Activated CD8-positive, alpha-beta memory T cell treated with anti-CD3 and anti-CD28 coated beads for 4 hours (primary cell): ENCODE results near the gene SEPTIN1.

Experiments used
- DNase-seq, 2 donors: peaks; one replicate each; pipeline ENCODE4 v3.0.0-alpha.2; 2020; ENCODE audit warnings: low read depth in 2 of 2

The SEPTIN1 gene, protein sequence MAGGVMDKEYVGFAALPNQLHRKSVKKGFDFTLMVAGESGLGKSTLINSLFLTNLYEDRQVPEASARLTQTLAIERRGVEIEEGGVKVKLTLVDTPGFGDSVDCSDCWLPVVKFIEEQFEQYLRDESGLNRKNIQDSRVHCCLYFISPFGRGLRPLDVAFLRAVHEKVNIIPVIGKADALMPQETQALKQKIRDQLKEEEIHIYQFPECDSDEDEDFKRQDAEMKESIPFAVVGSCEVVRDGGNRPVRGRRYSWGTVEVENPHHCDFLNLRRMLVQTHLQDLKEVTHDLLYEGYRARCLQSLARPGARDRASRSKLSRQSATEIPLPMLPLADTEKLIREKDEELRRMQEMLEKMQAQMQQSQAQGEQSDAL

DNA sequence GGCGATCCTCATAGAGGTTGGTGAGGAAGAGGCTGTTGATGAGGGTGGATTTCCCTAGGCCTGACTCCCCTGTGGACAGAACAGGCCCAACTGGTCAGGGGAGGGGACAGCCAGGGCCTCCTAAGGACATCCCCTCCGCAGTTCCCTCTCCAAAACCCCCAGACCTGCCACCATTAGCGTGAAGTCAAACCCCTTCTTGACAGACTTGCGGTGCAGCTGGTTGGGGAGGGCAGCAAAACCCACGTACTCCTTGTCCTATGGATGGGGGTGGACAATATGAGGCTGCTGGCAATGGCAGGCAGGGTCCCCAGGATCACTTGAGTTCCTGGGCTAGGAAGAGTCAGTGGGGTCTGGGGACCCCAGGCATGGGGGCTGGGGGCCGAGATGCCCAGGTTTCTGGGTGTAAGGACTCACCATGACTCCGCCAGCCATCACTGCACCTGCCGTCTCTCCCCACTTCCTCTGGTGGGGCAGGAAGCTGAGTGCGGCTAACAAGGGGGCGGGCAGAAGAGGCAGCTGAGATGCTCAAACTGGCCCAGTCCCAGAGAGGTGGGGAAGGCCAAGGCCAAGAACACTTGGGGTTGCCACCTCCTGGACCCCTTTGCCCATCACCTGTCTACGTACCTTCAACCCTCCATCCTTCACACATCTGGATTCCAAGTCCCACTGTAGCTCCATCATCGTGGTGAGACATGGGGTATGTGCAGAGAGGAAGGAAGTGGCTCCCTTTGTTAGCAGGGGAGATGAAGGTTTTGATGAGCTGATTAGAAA is at the start of gene SEPTIN1:
SEPTIN1 (minus strand) TSS at position 451 of the 771 bp plus-strand sequence; CDS start at position 432, 19 bp downstream.
- peak; percentile 50 to 67 for DNase-seq

DNA sequence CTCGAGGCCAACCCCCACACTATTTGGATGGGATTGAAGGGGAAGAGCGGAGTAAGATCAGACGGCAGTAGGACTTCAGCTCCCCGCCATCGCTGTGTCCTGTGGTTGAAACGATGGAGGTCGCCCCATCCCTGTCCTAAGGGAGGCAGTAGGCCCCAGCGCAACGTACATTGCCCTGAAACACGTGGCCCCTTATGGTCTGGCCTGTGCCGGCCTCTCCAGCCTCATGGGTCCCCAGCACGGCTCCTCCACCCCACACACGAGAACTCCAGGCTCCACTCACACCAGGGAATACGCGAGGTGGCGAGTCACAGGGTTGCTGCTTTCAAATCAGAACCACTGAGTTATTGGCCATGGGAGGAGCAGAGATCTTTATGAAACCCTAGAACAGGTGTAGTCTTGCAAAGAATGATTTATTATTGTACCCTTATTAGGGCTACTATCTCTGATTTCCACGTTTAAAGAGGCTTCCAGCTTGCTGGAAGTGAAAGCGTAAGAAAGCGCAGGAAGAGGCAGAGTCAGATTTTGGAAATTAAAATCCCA is 48.1 kb upstream of the SEPTIN1 start:
- DNase-seq, result no peak

DNA sequence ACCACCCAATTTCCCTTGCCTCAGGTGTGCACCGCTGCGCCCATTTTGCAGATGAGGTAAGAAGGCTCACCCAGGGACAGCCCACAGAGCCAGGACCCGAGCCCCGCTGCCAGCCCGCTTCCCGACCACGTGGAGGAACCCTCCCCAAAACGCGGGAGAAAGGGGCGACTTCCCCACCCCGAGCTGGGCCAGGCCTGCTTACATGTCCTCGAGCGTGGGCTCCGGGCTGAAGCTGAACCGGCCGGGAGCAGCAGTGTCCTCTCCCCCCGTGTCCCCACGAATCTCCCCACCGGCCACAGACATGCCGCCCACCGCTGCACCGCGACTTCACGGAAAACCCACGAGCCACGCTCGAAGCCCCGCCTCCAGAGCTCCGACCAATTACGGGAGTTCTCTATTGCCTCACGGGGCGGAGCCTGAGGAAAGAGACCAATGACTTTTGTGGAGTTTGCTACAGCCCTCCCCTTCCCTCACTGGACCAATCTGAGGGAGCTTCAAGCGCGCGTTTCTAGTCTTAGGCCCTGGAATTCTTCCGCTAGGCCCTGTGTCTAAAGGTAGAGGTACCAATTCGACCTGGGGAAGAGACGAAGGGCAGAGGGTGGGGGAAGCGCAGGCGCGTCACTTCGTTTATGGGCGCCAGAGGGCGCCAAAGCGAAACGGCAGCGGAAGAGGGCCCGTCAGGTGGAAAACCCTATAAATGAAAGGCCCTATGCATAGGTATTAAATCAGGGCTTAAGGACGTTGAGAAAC is 47.5 kb upstream of the SEPTIN1 start, which contains the start of gene DCTPP1:
DCTPP1 (minus strand) TSS at position 353 of the 750 bp plus-strand sequence; CDS start at position 303, 50 bp downstream.
- peak; percentile 94 for DNase-seq

DNA sequence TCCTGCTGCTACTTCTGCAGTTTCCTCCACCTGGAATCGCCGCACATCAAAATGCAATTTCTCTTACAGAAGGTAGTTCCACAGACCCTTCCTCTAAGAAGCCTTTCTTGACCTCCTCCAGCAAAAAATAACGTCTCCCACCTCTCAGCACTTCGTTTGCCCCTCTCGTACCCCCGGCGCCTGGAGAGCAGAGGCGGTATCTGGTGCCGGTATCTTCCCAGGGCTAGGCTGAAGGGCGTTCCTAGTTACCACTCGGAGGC is 47.0 kb upstream of the SEPTIN1 start:
- no peak for DNase-seq

DNA sequence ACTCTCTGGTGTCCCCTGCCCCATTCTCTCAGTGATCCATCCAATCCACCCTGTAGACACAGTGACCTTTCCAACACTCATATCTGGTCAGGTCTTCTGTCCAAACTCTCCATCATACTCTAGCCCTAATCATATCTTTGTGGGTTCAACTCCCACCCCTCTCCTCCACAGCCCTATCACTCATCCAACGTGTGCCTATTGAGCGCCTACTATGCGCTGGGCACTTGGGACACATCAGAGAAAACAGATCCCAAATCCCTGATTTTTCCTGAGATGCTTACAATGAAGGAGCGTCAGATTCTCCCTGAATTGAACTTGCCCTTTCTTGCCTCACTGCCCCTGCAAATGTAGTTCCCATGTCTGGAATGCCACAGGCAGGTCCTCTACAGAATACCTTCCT is 45.7 kb upstream of the SEPTIN1 start:
- no peak for DNase-seq

DNA sequence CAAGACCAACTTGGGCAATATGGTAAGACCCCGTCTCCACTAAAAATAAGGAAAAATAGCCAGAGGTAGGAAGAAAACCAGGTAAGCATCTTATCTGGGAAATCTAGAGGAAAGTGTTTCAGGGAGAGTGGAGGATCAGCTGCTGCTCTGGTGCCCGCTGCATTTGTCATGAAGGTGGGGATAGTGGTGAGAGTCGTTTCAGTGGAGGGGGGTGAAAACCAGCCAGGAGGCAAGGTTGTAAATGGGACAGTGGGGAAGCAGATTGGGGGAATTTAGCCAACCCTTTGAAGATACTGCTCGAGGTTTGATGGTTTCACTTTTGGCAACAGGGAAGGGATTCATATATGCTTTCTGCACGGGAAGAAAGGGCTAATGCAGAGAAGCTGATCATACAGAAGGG is 38.6 kb upstream of the SEPTIN1 start:
- no peak for DNase-seq

DNA sequence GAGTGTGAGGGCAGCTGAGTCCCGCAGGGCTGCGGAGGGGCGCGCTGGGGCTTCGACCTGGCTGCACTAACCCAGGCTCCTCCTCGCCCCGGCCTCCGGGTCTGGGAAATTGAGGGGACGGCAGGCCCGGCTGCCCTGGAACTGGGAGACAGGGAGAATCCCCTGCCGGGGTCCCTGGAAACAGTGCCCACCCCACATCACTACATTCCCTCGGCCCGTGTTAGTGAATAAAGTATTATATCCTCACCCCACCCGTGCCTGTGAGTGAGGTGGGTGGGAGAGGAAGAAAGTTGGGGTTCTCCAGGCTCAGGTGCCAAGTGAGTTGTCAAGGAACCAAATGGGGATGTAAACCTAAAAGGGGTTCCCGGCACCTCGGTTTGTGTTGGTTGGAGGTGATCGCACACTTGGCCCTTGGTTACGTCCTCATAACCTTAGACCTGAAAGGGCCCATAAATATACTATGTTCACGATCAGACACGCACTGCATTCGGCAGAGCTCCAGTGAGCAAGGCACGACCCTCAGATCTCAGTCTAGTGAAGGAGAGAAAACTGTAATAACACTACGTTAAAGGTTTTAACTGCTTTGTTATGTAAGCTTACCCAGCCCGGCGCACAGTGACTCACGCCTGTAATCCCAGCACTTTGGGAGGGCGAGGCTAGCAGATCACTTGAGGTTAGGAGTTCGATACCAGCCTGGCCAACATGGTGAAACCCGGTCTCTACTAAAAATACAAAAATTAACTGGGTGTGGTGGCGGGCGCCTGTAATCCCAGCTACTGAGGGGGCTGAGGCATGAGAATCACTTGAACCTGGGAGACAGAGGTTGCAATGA is 36.2 kb upstream of the SEPTIN1 start:
- no peak for DNase-seq

DNA sequence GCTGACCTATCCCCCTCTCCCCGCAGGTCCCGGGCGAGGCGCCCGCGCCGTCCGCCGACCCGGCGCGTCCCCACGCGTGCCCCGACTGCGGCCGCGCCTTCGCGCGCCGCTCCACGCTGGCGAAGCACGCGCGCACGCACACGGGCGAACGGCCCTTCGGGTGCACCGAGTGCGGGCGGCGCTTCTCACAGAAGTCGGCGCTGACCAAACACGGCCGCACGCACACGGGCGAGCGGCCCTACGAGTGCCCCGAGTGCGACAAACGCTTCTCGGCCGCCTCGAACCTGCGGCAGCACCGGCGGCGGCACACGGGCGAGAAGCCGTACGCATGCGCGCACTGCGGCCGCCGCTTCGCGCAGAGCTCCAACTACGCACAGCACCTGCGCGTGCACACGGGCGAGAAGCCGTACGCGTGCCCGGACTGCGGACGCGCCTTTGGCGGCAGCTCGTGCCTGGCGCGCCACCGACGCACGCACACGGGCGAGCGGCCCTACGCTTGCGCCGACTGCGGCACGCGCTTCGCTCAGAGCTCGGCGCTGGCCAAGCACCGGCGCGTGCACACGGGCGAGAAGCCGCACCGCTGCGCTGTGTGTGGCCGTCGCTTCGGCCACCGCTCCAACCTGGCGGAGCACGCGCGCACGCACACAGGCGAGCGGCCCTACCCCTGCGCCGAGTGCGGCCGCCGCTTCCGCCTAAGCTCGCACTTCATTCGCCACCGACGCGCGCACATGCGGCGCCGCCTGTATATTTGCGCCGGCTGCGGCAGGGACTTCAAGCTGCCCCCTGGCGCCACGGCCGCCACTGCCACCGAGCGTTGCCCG is 35.4 kb upstream of the SEPTIN1 start:
- peak; percentile 72 to 77 for DNase-seq

DNA sequence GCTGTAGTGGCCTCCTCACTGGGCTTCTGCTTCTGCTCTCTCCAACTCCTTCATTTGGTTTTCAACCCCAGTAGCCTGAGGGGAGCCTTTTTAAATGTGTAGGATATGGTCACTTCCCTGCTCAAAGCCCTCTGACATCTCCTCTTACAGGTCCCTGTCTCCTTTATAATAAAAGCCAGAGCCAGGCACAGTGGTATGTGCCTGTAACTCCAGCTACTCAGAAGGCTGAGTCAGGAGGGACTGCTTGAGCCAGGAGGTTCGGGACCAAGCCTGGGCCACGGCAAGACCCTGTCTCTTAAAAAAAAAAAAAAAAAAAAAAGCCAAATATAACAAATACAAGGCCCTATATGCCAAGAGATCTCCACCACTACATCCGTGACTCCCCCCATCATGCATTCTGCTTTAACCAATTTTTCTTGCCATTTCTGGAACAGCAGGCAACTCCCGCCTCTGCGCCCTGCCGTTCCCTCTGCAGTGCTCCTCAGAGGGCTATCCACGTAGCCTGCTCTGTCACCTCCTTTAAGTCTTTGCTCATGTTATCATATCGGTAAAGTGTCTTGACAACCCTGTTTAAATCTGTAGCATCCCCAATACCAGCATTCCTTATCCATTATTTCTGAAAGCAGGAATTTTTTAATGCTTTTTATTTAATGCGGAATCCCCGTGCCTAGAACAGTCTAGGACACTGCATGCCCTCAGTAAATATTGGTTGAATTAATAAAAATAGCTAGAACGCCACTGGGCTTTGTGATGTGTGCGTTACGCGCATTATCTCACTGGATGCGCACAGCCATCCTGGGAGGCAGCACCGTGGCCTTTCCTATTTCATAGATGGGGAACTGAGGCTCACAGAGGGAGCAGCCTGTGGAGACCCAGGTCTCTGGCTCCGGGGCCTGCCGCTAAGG is 34.5 kb upstream of the SEPTIN1 start:
- no peak for DNase-seq

DNA sequence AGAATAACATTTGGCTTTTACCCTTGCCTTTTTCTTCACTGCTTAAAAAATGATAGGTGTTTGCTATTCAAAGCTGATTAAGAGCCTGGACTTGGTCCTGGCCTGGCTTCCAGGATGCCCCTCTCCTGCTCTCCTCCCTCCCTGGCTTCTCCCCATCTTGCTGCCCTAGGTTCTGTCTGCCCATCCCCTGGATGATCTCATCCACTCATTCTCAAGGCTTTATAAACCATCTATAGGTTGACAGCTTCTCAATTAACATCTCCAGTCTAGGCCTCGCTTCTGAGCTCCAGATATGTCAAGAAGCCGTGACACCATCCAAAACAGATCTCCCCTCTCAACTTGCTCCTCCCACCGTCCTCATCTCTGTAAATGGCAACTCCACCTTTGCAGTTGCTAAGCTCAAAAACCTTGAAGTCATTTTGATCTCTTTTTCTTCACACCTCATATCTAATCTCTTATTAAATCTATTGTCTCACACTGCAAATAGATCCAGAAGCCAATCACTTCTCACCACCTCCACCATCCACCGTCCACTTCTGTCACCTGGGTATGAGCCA is 33.8 kb upstream of the SEPTIN1 start:
- DNase-seq, result no peak

DNA sequence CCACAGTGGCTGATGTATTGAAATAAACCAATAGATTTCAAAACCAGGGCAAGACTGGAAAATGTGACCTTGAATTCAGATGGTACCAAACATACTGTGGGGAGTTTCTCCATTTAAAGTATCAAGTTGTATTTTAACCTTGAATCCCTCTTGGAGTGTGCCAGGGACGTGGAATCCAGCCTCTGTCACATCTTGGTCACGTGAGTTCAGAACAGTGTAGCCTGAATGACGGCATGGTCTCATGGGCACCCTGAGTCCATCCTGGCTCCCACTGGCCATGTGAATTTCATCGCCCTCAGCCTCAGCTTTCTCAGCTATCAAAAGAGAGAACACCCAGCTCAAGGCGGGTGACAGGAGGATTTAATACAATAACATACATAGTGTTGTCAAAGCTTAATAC is 31.8 kb upstream of the SEPTIN1 start:
- no peak for DNase-seq

DNA sequence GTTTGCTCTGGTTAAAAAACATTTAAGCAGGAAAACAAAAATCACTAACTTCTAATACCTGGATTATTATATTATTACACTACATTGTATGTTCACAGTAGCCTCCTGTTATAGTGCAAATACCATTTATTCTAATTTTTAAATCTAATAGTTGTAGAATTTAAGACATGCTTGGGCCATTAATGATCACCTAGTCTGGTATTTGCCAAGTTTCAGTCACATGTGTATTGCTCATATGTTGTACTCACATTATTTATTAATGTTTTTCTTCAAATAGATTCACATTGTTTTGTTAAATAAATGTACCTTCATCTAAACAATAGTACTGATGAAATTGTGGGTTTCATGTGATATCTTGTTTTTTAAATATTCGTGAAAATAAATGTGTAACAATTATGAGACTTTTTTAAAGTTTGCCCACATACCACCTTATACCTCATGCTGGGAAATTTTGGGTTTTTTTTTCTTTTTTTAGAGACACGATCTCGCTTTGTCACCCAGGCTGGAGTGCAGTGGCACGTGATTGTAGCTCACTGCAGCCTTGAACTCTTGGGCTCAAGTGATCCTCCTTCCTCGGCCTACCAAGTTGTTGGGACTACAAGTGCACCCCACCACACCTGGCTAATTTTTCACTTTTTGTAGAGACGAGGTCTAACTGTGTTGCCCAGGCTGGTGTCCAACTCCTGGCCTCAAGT is 30.9 kb upstream of the SEPTIN1 start:
- DNase-seq, result no peak

DNA sequence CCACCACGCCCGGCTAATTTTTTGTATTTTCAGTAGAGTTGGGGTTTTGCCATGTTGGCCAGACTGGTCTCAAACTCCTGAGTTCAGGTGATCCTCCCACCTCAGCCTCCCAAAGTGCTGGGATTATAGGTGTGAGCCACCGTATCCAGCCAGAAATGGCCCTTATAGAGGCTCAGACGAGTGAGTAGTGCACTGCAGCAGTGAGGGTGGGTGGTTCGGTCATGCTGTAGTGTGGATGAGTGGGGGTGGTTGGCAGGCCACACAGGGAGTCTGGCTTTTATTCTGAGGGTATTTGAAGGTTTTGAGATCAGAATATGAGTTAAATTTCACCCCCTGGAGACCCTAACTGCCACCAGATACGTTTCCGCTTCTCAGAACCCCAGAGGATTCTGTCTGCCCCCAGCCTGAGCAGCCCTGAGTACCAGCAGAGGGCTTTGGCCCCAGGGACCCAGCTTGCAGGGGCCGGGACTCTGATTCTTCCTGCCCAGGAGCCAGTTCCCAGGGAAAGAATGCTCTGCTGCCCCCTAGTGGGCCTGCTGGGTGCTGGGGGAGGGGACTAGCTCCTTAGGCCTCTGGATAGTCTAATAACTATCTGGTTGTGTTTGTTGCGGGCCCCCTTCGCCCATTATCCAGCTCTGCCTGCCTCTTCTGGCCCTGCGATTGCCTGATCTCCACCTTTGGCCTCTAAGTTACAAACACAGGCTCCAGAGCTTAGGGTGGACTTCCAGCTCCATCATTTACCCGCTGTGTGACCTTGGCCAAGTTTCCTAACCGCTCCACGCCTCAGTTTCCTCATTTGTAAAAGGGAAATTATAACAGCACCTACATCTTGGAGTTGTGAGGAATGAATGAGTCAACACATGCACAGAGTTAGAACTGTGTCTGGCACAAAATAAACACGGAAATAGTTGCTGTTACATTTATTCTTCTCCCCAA is 27.0 kb upstream of the SEPTIN1 start:
- peak; percentile 83 to 92 for DNase-seq

DNA sequence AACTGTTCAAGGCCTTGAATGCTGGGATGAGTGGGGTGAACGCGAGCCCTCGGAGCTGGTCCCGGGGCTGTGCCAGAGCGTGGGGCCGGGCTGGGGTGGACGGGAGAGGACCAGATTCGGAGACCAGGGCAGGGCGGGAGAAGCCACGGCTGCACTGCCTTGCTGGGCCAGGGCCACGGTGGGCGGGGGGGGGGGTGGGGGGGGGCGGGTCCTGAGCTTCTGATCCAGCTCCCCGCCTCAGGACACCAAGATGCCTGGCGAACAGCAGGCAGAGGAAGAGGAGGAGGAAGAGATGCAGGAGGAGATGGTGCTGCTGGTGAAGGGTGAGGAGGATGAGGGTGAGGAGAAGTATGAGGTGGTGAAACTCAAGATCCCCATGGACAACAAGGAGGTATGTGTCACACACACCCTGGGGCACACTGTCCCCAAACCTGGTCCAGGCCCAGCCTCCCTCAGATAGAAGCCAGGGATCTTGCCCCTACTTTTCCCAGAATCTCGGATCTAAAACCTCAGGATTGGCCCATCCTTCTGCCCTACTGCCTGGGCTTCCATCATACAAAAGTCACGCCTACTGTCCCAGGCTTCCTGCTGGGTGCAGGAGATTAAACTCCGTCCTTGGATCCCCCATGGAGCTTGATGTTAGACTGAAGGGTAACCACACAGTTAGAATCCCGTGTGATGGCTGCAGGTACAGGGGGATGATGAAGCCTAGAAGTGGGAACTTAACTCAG is 25.6 kb upstream of the SEPTIN1 start:
- no peak for DNase-seq

DNA sequence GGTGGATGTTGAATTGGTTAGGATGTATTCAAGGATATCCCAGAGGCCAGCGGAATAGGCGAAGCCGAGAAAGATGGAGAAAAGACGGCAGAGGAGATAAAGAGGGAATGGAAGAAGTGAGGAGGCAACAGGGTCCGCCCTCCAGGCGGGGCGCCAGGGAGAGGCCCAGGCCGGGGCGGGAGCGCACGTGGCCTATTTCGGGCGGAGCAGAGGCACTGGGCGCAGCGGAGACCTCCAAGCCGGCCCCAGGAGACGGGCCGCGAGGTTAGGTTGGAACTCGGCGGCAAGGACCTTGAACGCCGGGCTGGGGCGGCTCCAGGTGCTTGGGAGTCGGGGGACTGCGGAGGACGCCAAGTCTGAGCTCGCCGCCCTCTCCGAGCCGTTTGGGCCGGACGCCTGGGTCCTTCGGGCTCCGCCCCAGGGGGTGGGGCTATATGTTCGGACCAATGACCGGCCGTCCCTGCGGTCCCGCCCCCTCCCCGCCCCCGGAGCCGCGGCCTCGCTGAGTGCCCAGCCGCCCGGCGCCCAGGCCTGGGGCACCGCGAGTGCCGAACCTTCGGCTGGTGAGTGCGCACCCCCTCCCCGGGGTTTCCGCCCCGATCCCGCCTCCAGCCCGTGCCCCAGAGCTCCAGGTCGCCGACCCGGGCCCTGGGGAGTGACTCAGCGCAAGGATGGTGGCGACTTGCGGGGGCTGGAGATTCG is 24.9 kb upstream of the SEPTIN1 start, which contains the start of gene ZNF771:
ZNF771 (plus strand) TSS at position 505 of the 702 bp plus-strand sequence. CDS start 448 bp downstream, outside the sequence.
- DNase-seq, result peak; percentile 77 to 85

DNA sequence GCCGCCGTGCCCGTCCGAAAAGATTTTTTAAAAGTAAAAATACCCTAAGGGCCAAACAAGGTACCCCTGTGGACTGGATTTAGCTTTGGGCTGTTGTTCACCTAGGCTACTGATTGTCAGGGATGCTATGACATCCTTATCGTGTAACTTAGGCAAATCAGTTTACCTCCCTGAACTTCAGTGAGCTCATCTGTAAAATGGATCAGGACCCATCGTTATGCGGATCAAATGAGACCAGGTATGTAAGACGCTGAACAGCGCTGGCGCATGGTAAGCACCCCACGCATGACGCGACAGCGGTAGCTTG is 24.4 kb upstream of the SEPTIN1 start:
- no peak for DNase-seq
